Stimulated activated CD4-positive, alpha-beta T cell treated with anti-CD3 and anti-CD28 coated beads, Interleukin-15, amount 100 ng/mL, for 48 hours (primary cell): ENCODE data around the gene COLEC12.

Source experiments
- DNase-seq, 2 donors: peaks; one replicate each; pipeline ENCODE4 v3.0.0-alpha.2; 2020; ENCODE audit warnings: low read depth in 2 of 2

COLEC12 gene

GRCh38 chr18:446941-447560 is 53.5 kb downstream of the COLEC12 start:
- DNase-seq = no peak

GRCh38 chr18:445055-445454 is 55.4 kb downstream of the COLEC12 start:
- DNase-seq = no peak

- no peak for DNase-seq
These were observed 61.9 kb downstream of the COLEC12 start for GRCh38 chr18:438571-438970.

GRCh38 chr18:435940-436339 is 64.6 kb downstream of the COLEC12 start:
- DNase-seq = no peak

GRCh38 chr18:434410-434809 is 66.1 kb downstream of the COLEC12 start:
- DNase-seq = no peak

GRCh38 chr18:433960-434359 is 66.5 kb downstream of the COLEC12 start:
- no peak for DNase-seq

- DNase-seq = no peak
These were observed 67.2 kb downstream of the COLEC12 start for GRCh38 chr18:433298-433697.

GRCh38 chr18:432791-433190 is 67.7 kb downstream of the COLEC12 start:
- DNase-seq = no peak

- DNase-seq = no peak
These were observed 71.5 kb downstream of the COLEC12 start for GRCh38 chr18:429030-429429.

GRCh38 chr18:427005-427404 is 73.5 kb downstream of the COLEC12 start:
- peak in 1 of 2 donors; percentile 2 for DNase-seq

- DNase-seq = no peak
These were observed 75.3 kb downstream of the COLEC12 start for GRCh38 chr18:425106-425745.

GRCh38 chr18:424668-425067 is 75.8 kb downstream of the COLEC12 start:
- no peak for DNase-seq

GRCh38 chr18:424071-424661 is 76.3 kb downstream of the COLEC12 start:
- DNase-seq = no peak

- DNase-seq = no peak
These were observed 77.5 kb downstream of the COLEC12 start for GRCh38 chr18:422966-423365.

GRCh38 chr18:421247-422155 is 79.0 kb downstream of the COLEC12 start:
- DNase-seq = no peak

- no peak for DNase-seq
These were observed 79.7 kb downstream of the COLEC12 start for GRCh38 chr18:420661-421246.

GRCh38 chr18:419541-420175 is 80.8 kb downstream of the COLEC12 start:
- DNase-seq = no peak

- no peak for DNase-seq
These were observed 83.0 kb downstream of the COLEC12 start for GRCh38 chr18:417495-417894.

GRCh38 chr18:416930-417329 is 83.6 kb downstream of the COLEC12 start:
- DNase-seq = no peak

- DNase-seq = no peak
These were observed 84.6 kb downstream of the COLEC12 start for GRCh38 chr18:415617-416612.
